ENCODE results near the gene RPRD1B.

GRCh38 chr20:37991908-37992307, 41.6 kb upstream of the RPRD1B start:
- TF ChIP-seq, protein P1, sequence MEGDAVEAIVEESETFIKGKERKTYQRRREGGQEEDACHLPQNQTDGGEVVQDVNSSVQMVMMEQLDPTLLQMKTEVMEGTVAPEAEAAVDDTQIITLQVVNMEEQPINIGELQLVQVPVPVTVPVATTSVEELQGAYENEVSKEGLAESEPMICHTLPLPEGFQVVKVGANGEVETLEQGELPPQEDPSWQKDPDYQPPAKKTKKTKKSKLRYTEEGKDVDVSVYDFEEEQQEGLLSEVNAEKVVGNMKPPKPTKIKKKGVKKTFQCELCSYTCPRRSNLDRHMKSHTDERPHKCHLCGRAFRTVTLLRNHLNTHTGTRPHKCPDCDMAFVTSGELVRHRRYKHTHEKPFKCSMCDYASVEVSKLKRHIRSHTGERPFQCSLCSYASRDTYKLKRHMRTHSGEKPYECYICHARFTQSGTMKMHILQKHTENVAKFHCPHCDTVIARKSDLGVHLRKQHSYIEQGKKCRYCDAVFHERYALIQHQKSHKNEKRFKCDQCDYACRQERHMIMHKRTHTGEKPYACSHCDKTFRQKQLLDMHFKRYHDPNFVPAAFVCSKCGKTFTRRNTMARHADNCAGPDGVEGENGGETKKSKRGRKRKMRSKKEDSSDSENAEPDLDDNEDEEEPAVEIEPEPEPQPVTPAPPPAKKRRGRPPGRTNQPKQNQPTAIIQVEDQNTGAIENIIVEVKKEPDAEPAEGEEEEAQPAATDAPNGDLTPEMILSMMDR (IDR thresholded peaks at IDR 0.05; ENCODE audit: low read depth, low read length, missing input control), result no peak
- TF ChIP-seq EGR1 (IDR thresholded peaks at IDR 0.05; ENCODE audit: low read depth in 2 of 2) (no peak), GABPA (IDR thresholded peaks at IDR 0.05 in 1 of 2, conservative IDR thresholded peaks at IDR 0.05 in 1 of 2) (no peak), MAX (IDR thresholded peaks at IDR 0.05) (no peak), TAF1 (conservative IDR thresholded peaks at IDR 0.05) (no peak), YY1 (IDR thresholded peaks at IDR 0.05) (no peak), RAD21 (IDR thresholded peaks at IDR 0.05) (no peak), SP1 (IDR thresholded peaks at IDR 0.05) (no peak), JUND (IDR thresholded peaks at IDR 0.05) (no peak), REST (IDR thresholded peaks at IDR 0.05) (no peak), HNF4A (conservative IDR thresholded peaks at IDR 0.05) (no peak)
- TF ChIP-seq, protein P2, sequence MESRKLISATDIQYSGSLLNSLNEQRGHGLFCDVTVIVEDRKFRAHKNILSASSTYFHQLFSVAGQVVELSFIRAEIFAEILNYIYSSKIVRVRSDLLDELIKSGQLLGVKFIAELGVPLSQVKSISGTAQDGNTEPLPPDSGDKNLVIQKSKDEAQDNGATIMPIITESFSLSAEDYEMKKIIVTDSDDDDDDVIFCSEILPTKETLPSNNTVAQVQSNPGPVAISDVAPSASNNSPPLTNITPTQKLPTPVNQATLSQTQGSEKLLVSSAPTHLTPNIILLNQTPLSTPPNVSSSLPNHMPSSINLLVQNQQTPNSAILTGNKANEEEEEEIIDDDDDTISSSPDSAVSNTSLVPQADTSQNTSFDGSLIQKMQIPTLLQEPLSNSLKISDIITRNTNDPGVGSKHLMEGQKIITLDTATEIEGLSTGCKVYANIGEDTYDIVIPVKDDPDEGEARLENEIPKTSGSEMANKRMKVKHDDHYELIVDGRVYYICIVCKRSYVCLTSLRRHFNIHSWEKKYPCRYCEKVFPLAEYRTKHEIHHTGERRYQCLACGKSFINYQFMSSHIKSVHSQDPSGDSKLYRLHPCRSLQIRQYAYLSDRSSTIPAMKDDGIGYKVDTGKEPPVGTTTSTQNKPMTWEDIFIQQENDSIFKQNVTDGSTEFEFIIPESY (IDR thresholded peaks at IDR 0.05), result no peak
